Choroid plexus epithelial cell (primary cell): ENCODE data around the gene PPM1D.

Source experiments
- DNase-seq: peaks from one replicate; pipeline ENCODE4 v3.0.0-alpha.2; 2010; ENCODE audit warnings: low read depth
- H3K4me3 ChIP-seq: 2 replicates; pipeline ENCODE4 v1.5.1; 2011; ENCODE audit warnings: low read depth, mild to moderate bottlenecking, control low read depth, low read length, moderate library complexity
- CTCF ChIP-seq: conservative IDR thresholded peaks from 2 replicates; pipeline ENCODE4 v1.5.1; 2011; ENCODE audit warnings: low read depth, mild to moderate bottlenecking, control low read depth, inconsistent platforms, low read length, moderate library complexity

The PPM1D gene

GRCh38 chr17:60594734-60595133, 5.3 kb upstream of the PPM1D start:
- H3K4me3 ChIP-seq: no peak overlapping the region
- no peak for DNase-seq
- TF ChIP-seq CTCF: no peak

- DNase-seq: no peak
- no peak overlapping the region for H3K4me3 ChIP-seq
- no peak for TF ChIP-seq CTCF
Observed at GRCh38 chr17:60597297-60597696, 2.7 kb upstream of the PPM1D start.

GRCh38 chr17:60598001-60598736, 1.8 kb upstream of the PPM1D start:
- H3K4me3 ChIP-seq: no peak overlapping the region
- no peak for DNase-seq
- TF ChIP-seq CTCF: no peak

GRCh38 chr17:60599220-60599619, 773 bp upstream of the PPM1D start:
- DNase-seq: no peak
- TF ChIP-seq CTCF: no peak
- peak overlapping the region; percentile 80 for H3K4me3 ChIP-seq

GRCh38 chr17:60600490-60601446, 775 bp downstream of the PPM1D start:
- H3K4me3 ChIP-seq: peak overlapping the region; percentile 86
- TF ChIP-seq CTCF: peak; percentile 88
- peak; percentile 92 for DNase-seq

- no peak for TF ChIP-seq CTCF
- peak; percentile 90 for DNase-seq
Observed at GRCh38 chr17:60601447-60602384, 1.7 kb downstream of the PPM1D start.

More at GRCh38 chr17:60601447-60602384, 1.7 kb downstream of the PPM1D start:
- peak overlapping the region; percentile 86 for H3K4me3 ChIP-seq
